Naive thymus-derived CD4-positive, alpha-beta T cell (primary cell): Measurements from ENCODE around the gene NR6A1. TPM values are rescaled to one million over a fixed set of nuclear protein-coding genes. Genes with fewer than 3 reads are reported as not detected.

Source experiments
- ATAC-seq: fragments of 150-1000 bp; cut with Tn5 transposase; 2 replicates; pipeline ENCODE4 v1.10.0; 2021; ENCODE audit warnings: mild to moderate bottlenecking, moderate library complexity
- CTCF ChIA-PET: fragments of 350-600 bp; sonication (Branson Sonifier 250); formaldehyde crosslinking; loops from one replicate; lab custom pipeline; 2021; ENCODE audit warnings: antibody characterized with exemption; lab: Charles Lee
- POLR2A ChIA-PET: fragments of 350-600 bp; sonication (Branson Sonifier 250); formaldehyde crosslinking; loops from one replicate; lab custom pipeline; 2021; ENCODE audit warnings: antibody characterized with exemption, inconsistent platforms; lab: Charles Lee
- DNase-seq, 9 donors: peaks; one replicate each; pipeline versions ENCODE4 v3.0.0 to v3.0.0-alpha.2; 2020 to 2022; ENCODE audit warnings: mixed read lengths in 1 of 9
- H3K27ac ChIP-seq: one replicate; pipeline ENCODE4 v1.7.0; 2013; ENCODE audit warnings: mild to moderate bottlenecking, low read depth, low read length, moderate library complexity
- H3K27me3 ChIP-seq, 2 donors: one replicate each; pipeline ENCODE4 v1.7.0; 2013; ENCODE audit warnings: low read length in 2 of 2, mild to moderate bottlenecking in 2 of 2, moderate library complexity in 2 of 2; ENCODE audit not compliant: control insufficient read depth in 2 of 2, insufficient read depth in 2 of 2
- H3K36me3 ChIP-seq, 3 experiments: 1 replicate in 2 of 3; 2 replicates in 1 of 3; pipeline ENCODE4 v1.7.0; 2013; ENCODE audit warnings: low read length in 3 of 3, mild to moderate bottlenecking in 3 of 3, moderate library complexity in 1 of 3; ENCODE audit not compliant: insufficient read depth in 3 of 3, control insufficient read depth in 2 of 3
- H3K4me1 ChIP-seq, 2 donors: one replicate each; pipeline ENCODE4 v1.7.0; 2013; ENCODE audit warnings: low read length in 2 of 2, mild to moderate bottlenecking in 2 of 2, moderate library complexity in 1 of 2; ENCODE audit not compliant: control insufficient read depth in 2 of 2, insufficient read depth in 2 of 2
- H3K4me3 ChIP-seq: 2 replicates; pipeline ENCODE4 v1.7.0; 2013; ENCODE audit warnings: mild to moderate bottlenecking, low read length
- H3K9me3 ChIP-seq, 3 experiments: 1 replicate in 2 of 3; 2 replicates in 1 of 3; pipeline ENCODE4 v1.7.0; 2013; ENCODE audit warnings: low read length in 3 of 3; ENCODE audit not compliant: control insufficient read depth in 2 of 3
- H3K27ac Mint-ChIP-seq, 9 donors: one replicate each; pipeline ENCODE4 v1.8.0; 2020 to 2022; ENCODE audit warnings: mixed read lengths in 9 of 9, mild to moderate bottlenecking in 8 of 9, moderate library complexity in 5 of 9, inconsistent platforms in 2 of 9
- H3K27me3 Mint-ChIP-seq, 5 donors: one replicate each; pipeline ENCODE4 v1.8.0; 2021 to 2022; ENCODE audit warnings: mixed read lengths in 5 of 5, mild to moderate bottlenecking in 1 of 5
- H3K36me3 Mint-ChIP-seq, 5 donors: one replicate each; pipeline ENCODE4 v1.8.0; 2020 to 2022; ENCODE audit warnings: mixed read lengths in 5 of 5, mild to moderate bottlenecking in 3 of 5, inconsistent platforms in 1 of 5
- H3K4me1 Mint-ChIP-seq, 7 donors: one replicate each; pipeline ENCODE4 v1.8.0; 2020 to 2022; ENCODE audit warnings: mixed read lengths in 7 of 7, mild to moderate bottlenecking in 3 of 7, inconsistent platforms in 1 of 7
- H3K4me3 Mint-ChIP-seq, 10 donors: one replicate each; pipeline ENCODE4 v1.8.0; 2020 to 2022; ENCODE audit warnings: mild to moderate bottlenecking in 10 of 10, mixed read lengths in 10 of 10, moderate library complexity in 6 of 10, inconsistent platforms in 2 of 10
- H3K9me3 Mint-ChIP-seq, 11 donors: one replicate each; pipeline ENCODE4 v1.8.0; 2020 to 2022; ENCODE audit warnings: mixed read lengths in 11 of 11, mild to moderate bottlenecking in 4 of 11, inconsistent platforms in 1 of 11, moderate library complexity in 1 of 11
- intact Hi-C, 2 donors: fragments of 100-400 bp; cut with micrococcal nuclease; formaldehyde crosslinking; loops; one replicate each; pipeline ENCODE4 v1.15.1; 2023
- polyA plus RNA-seq, 2 donors: library from polyadenylated mRNA; unstranded; fragments of 300-500 nt; fragmentation: Illumina TruSeq; gene quantifications; one replicate each; pipeline ENCODE4 v1.2.3, GENCODE V29; 2021
- total RNA-seq, 6 experiments: library from RNA in 5 of 6; stranded (reverse) in 5 of 6; gene quantifications; 1 replicate in 5 of 6; 2 replicates in 1 of 6; pipeline ENCODE4 v1.2.3 and lab custom pipeline; 2021 to 2026

The NR6A1 gene
- total and polyA plus RNA-seq, 7 experiments from 2014 or later = 0.21 to 0.78 (median 0.51) TPM; not detected in 4

GRCh38 chr9:124511891-124512805 is 259.0 kb downstream of the NR6A1 start:
- DNase-seq (no peak), ATAC-seq (peak; percentile 38)
- no peak overlapping the region for H3K27ac Mint-ChIP-seq
- H3K4me1 Mint-ChIP-seq = peaks cover 0 to 10% (median 0%) of the 10 kb centered on the region in 7 donors
- Histone ChIP-seq H3K9me3 (no peaks in the 10 kb centered on the region), H3K4me3 (no peak overlapping the region), H3K27ac (no peak overlapping the region), H3K4me1 (no peaks in the 10 kb centered on the region), H3K27me3 (no peaks in the 10 kb centered on the region), H3K36me3 (no peaks in the 10 kb centered on the region)
- intact Hi-C loops = no loop called here
- peaks cover 0 to 10% (median 5%) of the 10 kb centered on the region in 5 donors for H3K27me3 Mint-ChIP-seq
- H3K4me3 Mint-ChIP-seq = no peak overlapping the region
- CTCF ChIA-PET = no interaction called here
- H3K36me3 Mint-ChIP-seq = no peaks in the 10 kb centered on the region
- peaks cover 0 to 1% (median 0%) of the 10 kb centered on the region in 11 donors for H3K9me3 Mint-ChIP-seq
- POLR2A ChIA-PET = no interaction called here

GRCh38 chr9:124511426-124511840 is 259.7 kb downstream of the NR6A1 start:
- no peak overlapping the region for H3K27ac ChIP-seq
- no peaks in the 10 kb centered on the region for H3K9me3 ChIP-seq
- no peaks in the 10 kb centered on the region for H3K36me3 Mint-ChIP-seq
- H3K27me3 ChIP-seq = no peaks in the 10 kb centered on the region
- peaks cover 0 to 10% (median 0%) of the 10 kb centered on the region in 7 donors for H3K4me1 Mint-ChIP-seq
- intact Hi-C loops = no loop called here
- no peak overlapping the region for H3K4me3 Mint-ChIP-seq
- ATAC-seq (no peak), DNase-seq (no peak)
- no peaks in the 10 kb centered on the region for H3K36me3 ChIP-seq
- no peaks in the 10 kb centered on the region for H3K4me1 ChIP-seq
- ChIA-PET CTCF (no interaction called here), POLR2A (no interaction called here)
- peaks cover 0 to 1% (median 0%) of the 10 kb centered on the region in 11 donors for H3K9me3 Mint-ChIP-seq
- H3K4me3 ChIP-seq = no peak overlapping the region
- no peak overlapping the region for H3K27ac Mint-ChIP-seq
- peaks cover 0 to 15% (median 5%) of the 10 kb centered on the region in 5 donors for H3K27me3 Mint-ChIP-seq

GRCh38 chr9:124510650-124511425 is 260.3 kb downstream of the NR6A1 start:
- H3K4me3 Mint-ChIP-seq = no peak overlapping the region
- H3K27ac ChIP-seq = no peak overlapping the region
- peaks cover 0 to 10% (median 0%) of the 10 kb centered on the region in 7 donors for H3K4me1 Mint-ChIP-seq
- H3K36me3 Mint-ChIP-seq = no peaks in the 10 kb centered on the region
- intact Hi-C loops = no loop called here
- ATAC-seq (no peak), DNase-seq (no peak)
- H3K4me3 ChIP-seq = no peak overlapping the region
- no peaks in the 10 kb centered on the region for H3K36me3 ChIP-seq
- H3K27ac Mint-ChIP-seq = no peak overlapping the region
- POLR2A ChIA-PET = no interaction called here
- CTCF ChIA-PET = no interaction called here
- no peaks in the 10 kb centered on the region for H3K4me1 ChIP-seq
- H3K27me3 Mint-ChIP-seq = peaks cover 0 to 18% (median 5%) of the 10 kb centered on the region in 5 donors
- H3K9me3 ChIP-seq = no peaks in the 10 kb centered on the region
- H3K27me3 ChIP-seq = no peaks in the 10 kb centered on the region
- peaks cover 0 to 1% (median 0%) of the 10 kb centered on the region in 11 donors for H3K9me3 Mint-ChIP-seq

GRCh38 chr9:124507880-124508423 is 263.2 kb downstream of the NR6A1 start:
- intact Hi-C loops = no loop called here
- CTCF ChIA-PET = no interaction called here
- Histone ChIP-seq H3K27ac (no peak overlapping the region), H3K36me3 (no peaks in the 10 kb centered on the region), H3K4me1 (no peaks in the 10 kb centered on the region), H3K27me3 (peaks cover 0 to 9% of the 10 kb centered on the region in 2 donors), H3K9me3 (no peaks in the 10 kb centered on the region), H3K4me3 (no peak overlapping the region)
- Mint-ChIP-seq H3K36me3 (peaks cover 0 to 5% (median 0%) of the 10 kb centered on the region in 5 donors), H3K27me3 (peaks cover 13 to 28% (median 21%) of the 10 kb centered on the region in 5 donors), H3K4me3 (no peak overlapping the region), H3K4me1 (peaks cover 6 to 13% (median 7%) of the 10 kb centered on the region in 7 donors), H3K27ac (no peak overlapping the region), H3K9me3 (peaks cover 0 to 4% (median 0%) of the 10 kb centered on the region in 11 donors)
- DNase-seq (no peak), ATAC-seq (no peak)
- POLR2A ChIA-PET = no interaction called here

- H3K9me3 ChIP-seq = no peaks in the 10 kb centered on the region
- H3K27ac Mint-ChIP-seq = no peak within 1 kb of the TSS
- H3K9me3 Mint-ChIP-seq = peaks cover 0 to 4% (median 0%) of the 10 kb centered on the region in 11 donors
- H3K27ac ChIP-seq = no peak within 1 kb of the TSS
- H3K27me3 ChIP-seq = peaks cover 0 to 9% of the 10 kb centered on the region in 2 donors
- POLR2A ChIA-PET = no interaction called here
- H3K36me3 ChIP-seq = no peaks in the 10 kb centered on the region
- no peak for DNase-seq
- ATAC-seq = no peak
- peaks cover 0 to 5% (median 0%) of the 10 kb centered on the region in 5 donors for H3K36me3 Mint-ChIP-seq
- H3K27me3 Mint-ChIP-seq = peaks cover 15 to 29% (median 22%) of the 10 kb centered on the region in 5 donors
- CTCF ChIA-PET = no interaction called here
- peaks cover 6 to 12% (median 7%) of the 10 kb centered on the region in 7 donors for H3K4me1 Mint-ChIP-seq
- no peaks in the 10 kb centered on the region for H3K4me1 ChIP-seq
- H3K4me3 Mint-ChIP-seq = peak within 1 kb of the TSS in 2 of 10 donors; percentile 25 to 54
- no peak within 1 kb of the TSS for H3K4me3 ChIP-seq
- intact Hi-C loops = no loop called here
Observed at GRCh38 chr9:124506931-124507879, 263.9 kb downstream of the NR6A1 start, which contains the start of gene NR5A1. NR5A1 (minus strand) TSS chr9:124507399; CDS start chr9:124503395, 4,004 bp downstream.
